Endothelial cell of umbilical vein (primary cell): Measurements from ENCODE around the gene NDUFA11. TPM values are rescaled to one million over a fixed set of nuclear protein-coding genes. Genes with fewer than 3 reads are reported as not detected.

Experiments used
- BruUV-seq: library from RNA; stranded (reverse); fragments of 400-500 nt; replicated peaks from 2 replicates; lab custom pipeline; 2021; lab: Mats Ljungman, UMichigan
- CTCF ChIA-PET: fragments of 300-600, 350-600 bp; sonication (Branson Sonifier 250); formaldehyde crosslinking; loops from one replicate; lab custom pipeline; 2021; ENCODE audit warnings: antibody characterized with exemption, inconsistent platforms; lab: Charles Lee
- POLR2A ChIA-PET: fragments of 300-600, 350-600 bp; sonication (Branson Sonifier 250); formaldehyde crosslinking; loops from one replicate; lab custom pipeline; 2021; ENCODE audit warnings: antibody characterized with exemption, inconsistent platforms; lab: Charles Lee
- DNase-seq: peaks from one replicate; pipeline ENCODE4 v3.0.0-alpha.2; 2011; ENCODE audit warnings: low read depth, low spot score
- FAIRE-seq: peaks from 2 replicates; lab custom pipeline; 2011; peaks lifted over from hg19 to GRCh38; lab: Jason Lieb, UNC
- H2AFZ ChIP-seq: 2 replicates; pipeline ENCODE4 v1.6.0; 2012; ENCODE audit warnings: low read depth, low read length, control low read depth, inconsistent platforms
- H3K27ac ChIP-seq: 2 replicates; pipeline ENCODE4 v1.5.1; 2011; ENCODE audit warnings: low read depth, mild to moderate bottlenecking, control low read depth, low read length, moderate library complexity; ENCODE audit not compliant: insufficient read depth
- H3K27me3 ChIP-seq, 2 experiments: 2 replicates each; pipeline versions ENCODE4 v1.6.0 to v1.6.1; 2011; ENCODE audit warnings: low read length in 2 of 2, mixed read lengths in 1 of 2; ENCODE audit not compliant: control insufficient read depth in 2 of 2, insufficient read depth in 2 of 2
- H3K36me3 ChIP-seq, 2 experiments: 2 replicates in 1 of 2; 3 replicates in 1 of 2; pipeline ENCODE4 v1.5.1; 2011; ENCODE audit warnings: low read length in 2 of 2, mild to moderate bottlenecking in 1 of 2, moderate library complexity in 1 of 2; ENCODE audit not compliant: control insufficient read depth in 2 of 2, insufficient read depth in 2 of 2; ENCODE audit errors: extremely low read depth in 1 of 2
- H3K4me1 ChIP-seq: 3 replicates; pipeline ENCODE4 v1.5.1; 2011; ENCODE audit warnings: mild to moderate bottlenecking, low read length; ENCODE audit not compliant: control insufficient read depth, insufficient read depth; ENCODE audit errors: extremely low read depth
- H3K4me2 ChIP-seq: 2 replicates; pipeline ENCODE4 v1.6.1; 2011; ENCODE audit warnings: low read length, control low read depth, mixed read lengths; ENCODE audit not compliant: insufficient read depth
- H3K4me3 ChIP-seq, 3 experiments: fragments of 200-600 bp in 1 of 3; sonication (generic), shearing (Covaris generic) in 1 of 3; replicated peaks in 1 of 3; 2 replicates each; pipeline ENCODE4 v1.5.1; 2011 to 2016; ENCODE audit warnings: control low read depth in 3 of 3, low read length in 3 of 3, mild to moderate bottlenecking in 2 of 3, inconsistent platforms in 1 of 3, low read depth in 1 of 3, moderate library complexity in 1 of 3; ENCODE audit not compliant: insufficient read depth in 1 of 3
- H3K79me2 ChIP-seq: 2 replicates; pipeline ENCODE4 v1.6.0; 2012; ENCODE audit warnings: low read length, inconsistent platforms; ENCODE audit not compliant: control insufficient read depth, insufficient read depth
- H3K9ac ChIP-seq: replicated peaks from 2 replicates; pipeline ENCODE3; 2011; ENCODE audit warnings: low read length, control low read depth; ENCODE audit not compliant: insufficient read depth; ENCODE audit errors: extremely low read depth
- H3K9me1 ChIP-seq: replicated peaks from 3 replicates; pipeline ENCODE4 v1.6.0; 2011; ENCODE audit warnings: mild to moderate bottlenecking, low read length; ENCODE audit not compliant: control insufficient read depth, insufficient read depth; ENCODE audit errors: extremely low read depth
- H3K9me3 ChIP-seq: replicated peaks from 2 replicates; pipeline ENCODE4 v1.5.1; 2012; ENCODE audit warnings: low read length, inconsistent platforms; ENCODE audit not compliant: control insufficient read depth, insufficient read depth
- H4K20me1 ChIP-seq: replicated peaks from 2 replicates; pipeline ENCODE3; 2011; ENCODE audit warnings: mild to moderate bottlenecking, low read length; ENCODE audit not compliant: control insufficient read depth, insufficient read depth; ENCODE audit errors: extremely low read depth
- CTCF ChIP-seq, 2 donors: IDR thresholded peaks; 1 replicate in 1 of 2; 2 replicates in 1 of 2; pipeline ENCODE4 v1.5.1; 2011; ENCODE audit warnings: low read length in 2 of 2, mild to moderate bottlenecking in 2 of 2, moderate library complexity in 2 of 2, control low read depth in 1 of 2, inconsistent platforms in 1 of 2, low read depth in 1 of 2; ENCODE audit not compliant: insufficient read depth in 1 of 2; ENCODE audit errors: extremely low read depth in 1 of 2
- EZH2 ChIP-seq: IDR thresholded peaks from 2 replicates; pipeline ENCODE4 v1.6.1; 2012; ENCODE audit warnings: borderline replicate concordance, low read depth, mild to moderate bottlenecking, moderate library complexity, low read length, inconsistent platforms; ENCODE audit not compliant: severe bottlenecking
- FOS ChIP-seq: IDR thresholded peaks from 2 replicates; pipeline ENCODE4 v1.6.1; 2011; ENCODE audit warnings: mild to moderate bottlenecking, low read length, moderate library complexity, borderline replicate concordance; ENCODE audit not compliant: insufficient read depth
- GATA2 ChIP-seq: IDR thresholded peaks from 2 replicates; pipeline ENCODE4 v1.7.0; 2011; ENCODE audit warnings: low read depth, mild to moderate bottlenecking, moderate library complexity, mixed read lengths, low read length; ENCODE audit not compliant: insufficient read length, insufficient read depth
- JUN ChIP-seq: IDR thresholded peaks from 2 replicates; pipeline ENCODE4 v1.6.1; 2011; ENCODE audit warnings: borderline replicate concordance, low read depth; ENCODE audit not compliant: insufficient read length, insufficient read depth
- MAX ChIP-seq: IDR thresholded peaks from 2 replicates; pipeline ENCODE4 v1.6.1; 2011; ENCODE audit not compliant: insufficient read depth, insufficient read length
- MYC ChIP-seq: IDR thresholded peaks from one replicate; pipeline ENCODE4 v1.6.1; 2011; ENCODE audit warnings: mild to moderate bottlenecking, low read depth, low read length
- POLR2A ChIP-seq: IDR thresholded peaks from 2 replicates; pipeline ENCODE4 v1.6.1; 2012; ENCODE audit warnings: low read depth, mild to moderate bottlenecking, control low read depth, low read length
- POLR2AphosphoS5 ChIP-seq: IDR thresholded peaks from 2 replicates; pipeline ENCODE4 v1.6.1; 2012; ENCODE audit warnings: low read depth, mild to moderate bottlenecking, control low read depth, low read length, moderate library complexity; ENCODE audit not compliant: insufficient read depth
- dilution Hi-C: fragments of 300-500 bp; cut with MboI; formaldehyde crosslinking; loops from one replicate; pipeline ENCODE4 v1.15.0; 2019; ENCODE audit warnings: low sequenced_read_pairs; ENCODE audit not compliant: extremely low pct_ligation_motif_present
- intact Hi-C: fragments of 100-400 bp; cut with micrococcal nuclease; formaldehyde crosslinking; loops from one replicate; pipeline ENCODE4 v1.10.0; 2022
- polyA plus RNA-seq, 4 experiments: library from polyadenylated mRNA; depleted of rRNA in 3 of 4; stranded (reverse) in 3 of 4; unstranded in 1 of 4; fragments of >200 nt; gene quantifications; 2 replicates each; pipeline versions ENCODE4 v1.2.1 to v1.2.3, GENCODE V29; 2011 to 2012; ENCODE audit warnings: missing spikeins in 1 of 4
- total RNA-seq: library from RNA; stranded (reverse); gene quantifications from 2 replicates; pipeline ENCODE4 v1.2.3, GENCODE V29; 2021

NDUFA11 gene
- total and polyA plus RNA-seq, 2 donors (not counting 3 experiments of a cell fraction or from before 2014, with no cell fraction given): 281 to 876 TPM

GRCh38 chr19:5895890-5896289 lies 7.7 kb downstream of the NDUFA11 start:
- H3K4me3 ChIP-seq: no peak overlapping the region
- H3K9me1 ChIP-seq: no peaks in the 10 kb centered on the region
- no peaks in the 10 kb centered on the region for H3K9me3 ChIP-seq
- dilution Hi-C loops (no loop called here), intact Hi-C loops (no loop called here)
- H3K4me1 ChIP-seq: peaks cover 19% of the 10 kb centered on the region
- peaks cover 16% of the 10 kb centered on the region for H3K79me2 ChIP-seq
- no peaks in the 10 kb centered on the region for H3K27me3 ChIP-seq
- no peak for TF ChIP-seq MYC
- no peak for TF ChIP-seq POLR2A
- TF ChIP-seq EZH2: no peak
- TF ChIP-seq GATA2: no peak
- no peak for TF ChIP-seq MAX
- TF ChIP-seq FOS: no peak
- TF ChIP-seq JUN: no peak
- no peak for TF ChIP-seq POLR2AphosphoS5
- TF ChIP-seq CTCF (IDR thresholded peaks at IDR 0.05; ENCODE audit: extremely low read depth in 1 of 2, insufficient read depth in 1 of 2, low read depth in 1 of 2, low read length in 2 of 2): no peak
- no peak overlapping the region for H2AFZ ChIP-seq
- H4K20me1 ChIP-seq: no peaks in the 10 kb centered on the region
- H3K4me2 ChIP-seq: no peak overlapping the region
- H3K9ac ChIP-seq: no peak overlapping the region
- no peak for FAIRE-seq
- CTCF ChIA-PET: interaction anchor here (1.1 kb wide), 2 partner anchors 92 to 122 kb away, joined by 3 to 5 read pairs; no protein-coding TSS in a partner anchor
- BruUV-seq: no TSS peak
- no peak for DNase-seq
- peaks cover 0 to 15% of the 10 kb centered on the region in 2 experiments for H3K36me3 ChIP-seq
- POLR2A ChIA-PET: no interaction called here
- H3K27ac ChIP-seq: no peak overlapping the region
